Adrenal gland (tissue), 12 donors: ENCODE data around the gene ZFR2. TPM values are rescaled to one million over a fixed set of nuclear protein-coding genes. Genes with fewer than 3 reads are reported as not detected.

Source experiments
- DNase-seq, 7 donors: peaks; one replicate each; pipeline ENCODE4 v3.0.0-alpha.2; 2019 to 2020
- H3K27ac ChIP-seq, 5 donors: fragments of 200-600 bp; sonication (generic) in 4 of 5; 1 replicate in 3 of 5; 2 replicates in 2 of 5; pipeline versions ENCODE4 v1.5.1 to v1.8.0; 2016 to 2020; ENCODE audit warnings: mild to moderate bottlenecking in 1 of 5
- H3K27me3 ChIP-seq: fragments of 200-600 bp; 2 replicates; pipeline ENCODE4 v1.8.0; 2021
- H3K36me3 ChIP-seq, 2 donors: fragments of 200-600 bp; replicated peaks in 1 of 2; 1 replicate in 1 of 2; 2 replicates in 1 of 2; pipeline versions ENCODE4 v1.5.1 to v1.8.0; 2018 to 2022
- H3K4me1 ChIP-seq, 2 donors: fragments of 200-600 bp; replicated peaks in 1 of 2; 1 replicate in 1 of 2; 2 replicates in 1 of 2; pipeline versions ENCODE4 v1.5.1 to v1.8.0; 2018 to 2021
- H3K4me3 ChIP-seq, 4 donors: fragments of 200-600 bp; sonication (generic) in 3 of 4; one replicate each; pipeline ENCODE4 v1.5.1; 2016 to 2018
- H3K9me3 ChIP-seq, 3 donors: fragments of 200-600 bp; sonication (generic) in 1 of 3; replicated peaks in 1 of 3; 1 replicate in 2 of 3; 2 replicates in 1 of 3; pipeline versions ENCODE4 v1.5.1 to v1.8.0; 2016 to 2021
- POLR2A ChIP-seq, 2 donors: fragments of 450-650 bp; IDR thresholded peaks; one replicate each; pipeline ENCODE4 v1.6.1; 2017; ENCODE audit warnings: antibody characterized with exemption in 2 of 2, mild to moderate bottlenecking in 2 of 2, moderate library complexity in 1 of 2
- WGBS, 4 donors: extraction: QIAGEN DNeasy Blood & Tissue Kit in 2 of 4; methylation state at CpG; one replicate each; pipeline versions ENCODE4 v1.1.5 to v1.1.7; 2013 to 2017; 5-methylcytosine and 5-hydroxymethylcytosine counted together
- intact Hi-C, 2 donors: fragments of 100-400 bp; cut with DNase I; formaldehyde crosslinking; loops; one replicate each; pipeline versions ENCODE4 v1.14.1 to v1.15.0; 2022 to 2023
- polyA plus RNA-seq, 3 donors: library from polyadenylated mRNA; stranded (reverse); fragments of 200-250 nt in 2 of 3; fragments of 350-450 nt in 1 of 3; fragmentation: Illumina TruSeq in 1 of 3; extraction: RNeasy Lipid Tissue Mini Kit (QIAGEN cat#74804) in 1 of 3; gene quantifications; one replicate each; pipeline ENCODE4 v1.2.3, GENCODE V29; 2013 to 2014
- total RNA-seq, 9 donors: library from RNA; depleted of rRNA in 4 of 9; stranded (reverse); fragments of >200 nt in 4 of 9; fragments of 120-200 nt in 1 of 9; fragmentation: NEBNext Ultra II Directional in 1 of 9; extraction: Animal tissue kit (Norgen Biotek cat#: 25700) in 1 of 9; gene quantifications; one replicate each; pipeline versions ENCODE4 v1.1.0 to v1.2.4, GENCODE V29; 2013 to 2023
- TF ChIP-seq, protein P1 (sequence below), 6 experiments: fragments of 450-650 bp in 4 of 6; fragments of 200-600 bp in 2 of 6; sonication (generic) in 1 of 6; IDR thresholded peaks; 1 replicate in 5 of 6; 2 replicates in 1 of 6; pipeline versions ENCODE4 v1.5.1 to v1.8.0; 2016 to 2021; ENCODE audit warnings: antibody characterized with exemption in 6 of 6, mild to moderate bottlenecking in 2 of 6, moderate library complexity in 1 of 6
- donor health status: healthy with polysubstance abuse.
- donor health status: Bipolar disorder and iron deficiency.
- donor health status: DM: yes; HTN: yes; CAD: no.
- donor health status: DM: no; HTN: no; CAD: no.
- donor health status: DM: no; HTN: no; CAD: no.
- donor health status: DM: yes; HTN: yes; CAD: no.

The ZFR2 gene
- total and polyA plus RNA-seq, 12 donors = 0.19 to 13.2 (median 1.7) TPM; not detected in 3

- Histone ChIP-seq H3K4me3 (no peak overlapping the region), H3K27ac (no peak overlapping the region), H3K4me1 (no peaks in the 10 kb centered on the region), H3K9me3 (no peaks in the 10 kb centered on the region), H3K27me3 (no peaks in the 10 kb centered on the region), H3K36me3 (no peaks in the 10 kb centered on the region)
- no peak for DNase-seq
- intact Hi-C loops = no loop called here
- 68 to 77% (median 71%) methylated on average over 24 to 34 of the region's 34 CpGs for WGBS, 4 donors
- TF ChIP-seq POLR2A (IDR thresholded peaks at IDR 0.05) = no peak
- TF ChIP-seq, protein P1, sequence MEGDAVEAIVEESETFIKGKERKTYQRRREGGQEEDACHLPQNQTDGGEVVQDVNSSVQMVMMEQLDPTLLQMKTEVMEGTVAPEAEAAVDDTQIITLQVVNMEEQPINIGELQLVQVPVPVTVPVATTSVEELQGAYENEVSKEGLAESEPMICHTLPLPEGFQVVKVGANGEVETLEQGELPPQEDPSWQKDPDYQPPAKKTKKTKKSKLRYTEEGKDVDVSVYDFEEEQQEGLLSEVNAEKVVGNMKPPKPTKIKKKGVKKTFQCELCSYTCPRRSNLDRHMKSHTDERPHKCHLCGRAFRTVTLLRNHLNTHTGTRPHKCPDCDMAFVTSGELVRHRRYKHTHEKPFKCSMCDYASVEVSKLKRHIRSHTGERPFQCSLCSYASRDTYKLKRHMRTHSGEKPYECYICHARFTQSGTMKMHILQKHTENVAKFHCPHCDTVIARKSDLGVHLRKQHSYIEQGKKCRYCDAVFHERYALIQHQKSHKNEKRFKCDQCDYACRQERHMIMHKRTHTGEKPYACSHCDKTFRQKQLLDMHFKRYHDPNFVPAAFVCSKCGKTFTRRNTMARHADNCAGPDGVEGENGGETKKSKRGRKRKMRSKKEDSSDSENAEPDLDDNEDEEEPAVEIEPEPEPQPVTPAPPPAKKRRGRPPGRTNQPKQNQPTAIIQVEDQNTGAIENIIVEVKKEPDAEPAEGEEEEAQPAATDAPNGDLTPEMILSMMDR (IDR thresholded peaks at IDR 0.05) = no peak
Observed at GRCh38 chr19:3833578-3834348, 35.1 kb downstream of the ZFR2 start.

DNA sequence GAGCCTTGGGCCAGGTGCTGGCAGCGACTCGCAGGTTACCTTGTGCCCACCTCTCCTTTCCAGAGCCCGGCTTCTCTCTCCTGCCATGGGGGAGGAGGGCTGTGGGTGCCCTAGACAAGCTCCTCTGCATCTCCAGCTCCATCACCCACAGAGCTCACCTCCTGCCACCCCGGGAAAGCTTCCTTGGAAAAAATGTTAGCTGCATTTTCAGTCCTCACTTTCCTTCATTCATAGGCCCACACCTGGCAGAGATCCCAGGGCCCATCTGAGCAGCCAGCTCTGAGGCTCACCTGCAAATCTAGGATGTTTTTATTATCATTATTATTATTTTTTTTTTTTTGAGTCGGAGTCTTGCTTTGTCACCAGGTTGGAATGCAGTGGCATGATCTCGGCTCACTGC, 36.8 kb downstream of the ZFR2 start:
- Histone ChIP-seq H3K36me3 (no peaks in the 10 kb centered on the region), H3K4me3 (no peak overlapping the region), H3K9me3 (no peaks in the 10 kb centered on the region), H3K27me3 (no peaks in the 10 kb centered on the region), H3K27ac (no peak overlapping the region), H3K4me1 (no peaks in the 10 kb centered on the region)
- intact Hi-C loops = no loop called here
- TF ChIP-seq, protein P1 (IDR thresholded peaks at IDR 0.05) = no peak
- no peak for TF ChIP-seq POLR2A (IDR thresholded peaks at IDR 0.05)
- DNase-seq = no peak
- WGBS, 4 donors = 79 to 86% (median 82%) methylated on average over 4 to 6 of the region's 6 CpGs

GRCh38 chr19:3831601-3832000, 37.2 kb downstream of the ZFR2 start:
- no peak for TF ChIP-seq POLR2A (IDR thresholded peaks at IDR 0.05)
- TF ChIP-seq, protein P1 (IDR thresholded peaks at IDR 0.05) = no peak
- H3K4me3 ChIP-seq = no peak overlapping the region
- WGBS, 4 donors = 58 to 81% (median 65%) methylated on average over 12 to 19 of the region's 19 CpGs
- H3K9me3 ChIP-seq = no peaks in the 10 kb centered on the region
- H3K4me1 ChIP-seq = no peaks in the 10 kb centered on the region
- DNase-seq = no peak
- H3K36me3 ChIP-seq = no peaks in the 10 kb centered on the region
- H3K27ac ChIP-seq = no peak overlapping the region
- no peaks in the 10 kb centered on the region for H3K27me3 ChIP-seq
- intact Hi-C loops = no loop called here

DNA sequence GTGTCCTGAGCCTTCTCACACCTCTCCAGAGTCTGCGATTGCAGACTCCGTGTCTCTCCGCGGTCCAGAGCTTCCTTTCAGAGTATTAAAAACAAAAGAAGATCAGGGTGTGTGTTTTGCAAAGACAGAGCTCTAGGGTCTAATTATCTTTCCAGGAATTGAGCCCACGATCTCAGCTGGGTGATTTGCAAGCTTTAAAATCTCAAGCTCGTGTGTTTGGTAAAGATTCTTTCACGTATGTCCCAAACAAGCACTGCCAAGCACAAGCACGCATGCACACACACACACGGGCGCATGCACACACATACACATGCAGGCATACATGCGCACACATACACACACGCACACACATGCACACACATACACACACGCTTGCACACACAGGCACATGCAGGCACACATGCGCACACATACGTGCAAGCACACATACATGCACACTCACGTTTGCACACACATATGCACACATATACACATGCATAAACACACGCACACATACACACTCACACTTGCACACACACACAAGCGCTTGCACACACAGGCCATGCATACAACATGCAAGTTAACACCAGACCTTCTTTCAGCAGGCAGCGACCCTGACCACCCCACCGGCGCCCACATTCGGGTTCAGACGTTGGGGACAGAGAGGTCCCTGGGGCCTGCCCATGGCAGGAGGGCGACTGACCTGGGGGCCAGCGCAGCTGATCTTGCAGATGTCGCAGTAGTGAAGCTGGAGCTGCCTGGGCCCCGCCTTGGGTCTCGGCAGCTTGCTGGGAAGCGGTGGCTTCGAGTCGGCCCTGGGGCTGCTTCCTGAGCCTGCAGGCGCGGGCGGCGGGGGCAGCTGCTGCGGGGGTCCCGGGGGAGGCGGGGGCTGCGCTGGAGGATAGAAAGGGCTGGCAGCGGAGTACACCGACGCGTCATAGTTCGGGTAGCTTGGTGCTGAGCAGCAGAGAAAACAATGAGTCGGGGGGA, 37.9 kb downstream of the ZFR2 start:
- Histone ChIP-seq H3K27me3 (no peaks in the 10 kb centered on the region), H3K36me3 (no peaks in the 10 kb centered on the region), H3K4me3 (no peak overlapping the region), H3K4me1 (no peaks in the 10 kb centered on the region), H3K27ac (no peak overlapping the region), H3K9me3 (no peaks in the 10 kb centered on the region)
- intact Hi-C loops = no loop called here
- TF ChIP-seq, protein P1 (IDR thresholded peaks at IDR 0.05) = no peak
- TF ChIP-seq POLR2A (IDR thresholded peaks at IDR 0.05) = no peak
- WGBS, 4 donors = 58 to 72% (median 64%) methylated on average over 36 to 45 of the region's 45 CpGs
- DNase-seq = no peak
